ENCODE data around the gene PDE6B.

GRCh38 chr4:632196-632790 lies 6.9 kb downstream of the PDE6B start:
- no peak for TF ChIP-seq CTCF (IDR thresholded peaks at IDR 0.05)
- no peak for TF ChIP-seq POLR2A (IDR thresholded peaks at IDR 0.05)
